CD4-positive, alpha-beta T cell treated with Interleukin-6 for 4 hours (primary cell): ENCODE results near the gene OR2T1.
"Not testable (repeated sequence)": the region's sequence is repeated elsewhere in the genome, so short reads cannot be mapped to it uniquely, and the experiment has no call there.

Experiments
- DNase-seq: peaks from one replicate; pipeline ENCODE4 v3.0.0-alpha.2; 2020; ENCODE audit warnings: mixed read lengths

OR2T1 gene

GRCh38 chr1:248402748-248403147 lies at the start of gene OR2T1:
TSS of gene OR2T1 (plus strand) at chr1:248403048. CDS start at chr1:248406148, 3,100 bp downstream.
- no peak for DNase-seq

- DNase-seq, result no peak
Measured at GRCh38 chr1:248359415-248359814, 43.4 kb upstream of the OR2T1 start.

GRCh38 chr1:248361121-248361715 lies 41.6 kb upstream of the OR2T1 start, which contains the start of gene OR2T4:
TSS of gene OR2T4 (plus strand) at chr1:248361665. CDS start at chr1:248361665, 0 bp downstream.
- DNase-seq, result no peak

GRCh38 chr1:248366609-248367008 lies 36.2 kb upstream of the OR2T1 start:
- DNase-seq, result no peak

- DNase-seq, result no peak
Measured at GRCh38 chr1:248372394-248372793, 30.5 kb upstream of the OR2T1 start.

GRCh38 chr1:248373761-248374160 lies 29.1 kb upstream of the OR2T1 start:
- no peak for DNase-seq

- DNase-seq, result no peak
Measured at GRCh38 chr1:248375446-248375845, 27.4 kb upstream of the OR2T1 start, which contains the start of gene OR2T6. TSS of gene OR2T6 (plus strand) at chr1:248375746. CDS start at chr1:248387609, 11,863 bp downstream.

GRCh38 chr1:248376916-248377315 lies 25.9 kb upstream of the OR2T1 start:
- no peak for DNase-seq

GRCh38 chr1:248380854-248381253 lies 22.0 kb upstream of the OR2T1 start:
- DNase-seq, result no peak

GRCh38 chr1:248388426-248388825 lies 14.4 kb upstream of the OR2T1 start:
- no peak for DNase-seq

GRCh38 chr1:248393050-248393449 lies 9.8 kb upstream of the OR2T1 start:
- no peak for DNase-seq

GRCh38 chr1:248404024-248404423 lies 1.2 kb downstream of the OR2T1 start:
- DNase-seq, result no peak

GRCh38 chr1:248406721-248407692 lies 4.2 kb downstream of the OR2T1 start:
- DNase-seq, result no peak

- no peak for DNase-seq
Measured at GRCh38 chr1:248416226-248416625, 13.4 kb downstream of the OR2T1 start.

- peak; percentile 3 for DNase-seq
Measured at GRCh38 chr1:248417854-248418253, 15.0 kb downstream of the OR2T1 start.

GRCh38 chr1:248421384-248421783 lies 18.5 kb downstream of the OR2T1 start:
- no peak for DNase-seq

- not testable (repeated sequence) for DNase-seq
Measured at GRCh38 chr1:248427526-248428191, 24.8 kb downstream of the OR2T1 start.

- DNase-seq, result not testable (repeated sequence)
Measured at GRCh38 chr1:248428192-248428533, 25.3 kb downstream of the OR2T1 start.

- DNase-seq, result not testable (repeated sequence)
Measured at GRCh38 chr1:248431683-248432082, 28.8 kb downstream of the OR2T1 start.

- DNase-seq, result not testable (repeated sequence)
Measured at GRCh38 chr1:248432201-248432600, 29.4 kb downstream of the OR2T1 start.

- not testable (repeated sequence) for DNase-seq
Measured at GRCh38 chr1:248433811-248434415, 31.1 kb downstream of the OR2T1 start.

- DNase-seq, result not testable (repeated sequence)
Measured at GRCh38 chr1:248434913-248435312, 32.1 kb downstream of the OR2T1 start.

GRCh38 chr1:248436303-248436702 lies 33.5 kb downstream of the OR2T1 start:
- DNase-seq, result not testable (repeated sequence)
